ENCODE measurements around the gene CD300H. TPM values are rescaled to one million over a fixed set of nuclear protein-coding genes. Genes with fewer than 3 reads are reported as not detected.

CD300H gene
- total RNA-seq, result not detected

- Histone ChIP-seq H3K27me3 (peaks cover 17% of the 10 kb centered on the region), H3K9me3 (no peaks in the 10 kb centered on the region), H3K27ac (no peak within 1 kb of the TSS), H3K36me3 (no peaks in the 10 kb centered on the region), H3K4me3 (no peak within 1 kb of the TSS), H3K4me1 (peaks cover 11% of the 10 kb centered on the region)
- 65% methylated on average over 2 of the region's 2 CpGs for WGBS
- TF ChIP-seq EP300 (IDR thresholded peaks at IDR 0.05) (no peak), CTCF (IDR thresholded peaks at IDR 0.05) (no peak), POLR2A (IDR thresholded peaks at IDR 0.05) (no peak), POLR2AphosphoS5 (IDR thresholded peaks at IDR 0.05) (no peak)
- no peak for DNase-seq (ENCODE audit: low spot score in 2 of 2)
Observed at GRCh38 chr17:74567397-74567796, at the start of gene CD300H. Gene CD300H, minus strand, starts transcription at chr17:74567509.

- no peak overlapping the region for H3K4me3 ChIP-seq
- peaks cover 28% of the 10 kb centered on the region for H3K27me3 ChIP-seq
- no peak for DNase-seq (ENCODE audit: low spot score in 2 of 2)
- no peaks in the 10 kb centered on the region for H3K9me3 ChIP-seq
- peaks cover 4% of the 10 kb centered on the region for H3K4me1 ChIP-seq
- WGBS, result 92% methylated on average over 7 of the region's 7 CpGs
- TF ChIP-seq CTCF (IDR thresholded peaks at IDR 0.05), result no peak
- no peak for TF ChIP-seq POLR2AphosphoS5 (IDR thresholded peaks at IDR 0.05)
- TF ChIP-seq POLR2A (IDR thresholded peaks at IDR 0.05), result no peak
- no peak for TF ChIP-seq EP300 (IDR thresholded peaks at IDR 0.05)
- H3K27ac ChIP-seq, result no peak overlapping the region
- H3K36me3 ChIP-seq, result no peaks in the 10 kb centered on the region
Observed at GRCh38 chr17:74616696-74617095, 49.4 kb upstream of the CD300H start.

- no peak overlapping the region for H3K27ac ChIP-seq
- H3K9me3 ChIP-seq, result no peaks in the 10 kb centered on the region
- no peaks in the 10 kb centered on the region for H3K4me1 ChIP-seq
- 88% methylated on average over 6 of the region's 6 CpGs for WGBS
- H3K4me3 ChIP-seq, result no peak overlapping the region
- TF ChIP-seq POLR2A (IDR thresholded peaks at IDR 0.05) (no peak), CTCF (IDR thresholded peaks at IDR 0.05) (no peak), EP300 (IDR thresholded peaks at IDR 0.05) (no peak), POLR2AphosphoS5 (IDR thresholded peaks at IDR 0.05) (no peak)
- H3K27me3 ChIP-seq, result peaks cover 35% of the 10 kb centered on the region
- no peaks in the 10 kb centered on the region for H3K36me3 ChIP-seq
- no peak for DNase-seq (ENCODE audit: low spot score in 2 of 2)
Observed at GRCh38 chr17:74612046-74612445, 44.7 kb upstream of the CD300H start.

GRCh38 chr17:74610108-74610507 lies 42.8 kb upstream of the CD300H start:
- Histone ChIP-seq H3K27me3 (peaks cover 27% of the 10 kb centered on the region), H3K9me3 (no peaks in the 10 kb centered on the region), H3K36me3 (no peaks in the 10 kb centered on the region), H3K4me1 (peaks cover 14% of the 10 kb centered on the region), H3K4me3 (no peak overlapping the region), H3K27ac (no peak overlapping the region)
- no peak for TF ChIP-seq CTCF (IDR thresholded peaks at IDR 0.05)
- TF ChIP-seq EP300 (IDR thresholded peaks at IDR 0.05), result no peak
- TF ChIP-seq POLR2AphosphoS5 (IDR thresholded peaks at IDR 0.05), result no peak
- no peak for TF ChIP-seq POLR2A (IDR thresholded peaks at IDR 0.05)
- 35% methylated on average over 2 of the region's 2 CpGs for WGBS
- no peak for DNase-seq (ENCODE audit: low spot score in 2 of 2)

- 95% methylated on average over 3 of the region's 3 CpGs for WGBS
- H3K4me3 ChIP-seq, result no peak overlapping the region
- H3K4me1 ChIP-seq, result peaks cover 29% of the 10 kb centered on the region
- no peaks in the 10 kb centered on the region for H3K9me3 ChIP-seq
- H3K36me3 ChIP-seq, result no peaks in the 10 kb centered on the region
- no peak overlapping the region for H3K27ac ChIP-seq
- DNase-seq (ENCODE audit: low spot score in 2 of 2), result no peak
- peaks cover 21% of the 10 kb centered on the region for H3K27me3 ChIP-seq
- no peak for TF ChIP-seq CTCF (IDR thresholded peaks at IDR 0.05)
- no peak for TF ChIP-seq POLR2A (IDR thresholded peaks at IDR 0.05)
- no peak for TF ChIP-seq POLR2AphosphoS5 (IDR thresholded peaks at IDR 0.05)
Observed at GRCh38 chr17:74608511-74608910, 41.2 kb upstream of the CD300H start.
